Measurements from ENCODE around the gene NHSL1.
A peak's percentile ranks its signal among the peaks of the same experiment; 100 is the strongest.

Gene NHSL1

GRCh38 chr6:138464085-138464484 is 35.2 kb downstream of the NHSL1 start:
- no peak for DNase-seq (ENCODE audit: low spot score)

DNA sequence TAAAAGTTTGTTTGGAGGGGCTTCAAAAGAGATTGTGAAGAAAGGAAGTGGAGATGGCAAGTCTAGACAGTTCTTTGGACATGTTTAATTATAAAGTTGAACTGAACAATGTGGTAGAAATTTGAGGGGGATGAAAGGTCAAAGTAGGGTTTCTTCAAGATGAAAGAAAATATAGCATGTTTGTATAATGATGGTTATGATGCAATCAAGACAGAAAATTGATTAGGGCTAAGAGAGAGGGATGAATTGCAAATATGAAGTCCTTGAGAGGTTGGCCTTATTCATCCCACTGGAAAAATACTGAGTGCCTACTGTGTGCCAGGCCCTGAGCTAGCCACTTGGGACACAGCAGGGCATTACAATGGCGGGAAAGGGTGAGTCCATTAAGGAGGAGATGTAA is 37.6 kb downstream of the NHSL1 start:
- DNase-seq (ENCODE audit: low spot score): no peak

- DNase-seq (ENCODE audit: low spot score): no peak
These were observed 42.9 kb downstream of the NHSL1 start for GRCh38 chr6:138456401-138456790.

DNA sequence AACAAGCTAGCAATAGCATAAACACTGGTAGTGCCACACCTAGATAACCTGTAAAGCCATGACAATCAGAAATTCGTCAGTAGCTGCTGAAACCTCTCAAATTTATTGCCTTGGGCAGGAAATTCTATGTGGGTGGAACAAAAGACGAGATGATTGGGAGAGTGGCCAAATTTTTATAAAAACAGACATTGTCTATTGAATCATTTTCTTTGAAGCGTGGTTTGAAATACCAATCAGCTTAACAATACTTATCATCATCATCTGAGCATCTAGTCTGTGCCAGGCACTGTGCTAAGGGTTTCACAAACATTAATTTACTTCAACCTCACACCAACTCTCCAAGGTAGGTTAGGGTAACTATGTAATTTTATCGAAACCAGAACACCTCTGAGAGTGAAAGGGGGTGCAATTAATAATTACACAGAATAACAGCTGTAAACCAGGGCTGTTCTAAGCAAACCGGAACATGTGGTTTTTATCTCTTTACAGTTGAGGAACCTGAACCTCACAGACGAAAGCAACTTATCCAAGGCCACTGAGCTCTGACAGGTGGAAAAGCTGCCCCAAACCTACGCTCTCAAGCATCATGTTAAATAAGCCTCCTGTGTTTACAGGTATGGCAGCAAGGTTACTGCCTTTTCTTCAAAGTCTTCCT is 43.4 kb downstream of the NHSL1 start:
- no peak for DNase-seq (ENCODE audit: low spot score)

GRCh38 chr6:138454981-138455706 is 44.1 kb downstream of the NHSL1 start:
- no peak for DNase-seq (ENCODE audit: low spot score)

DNA sequence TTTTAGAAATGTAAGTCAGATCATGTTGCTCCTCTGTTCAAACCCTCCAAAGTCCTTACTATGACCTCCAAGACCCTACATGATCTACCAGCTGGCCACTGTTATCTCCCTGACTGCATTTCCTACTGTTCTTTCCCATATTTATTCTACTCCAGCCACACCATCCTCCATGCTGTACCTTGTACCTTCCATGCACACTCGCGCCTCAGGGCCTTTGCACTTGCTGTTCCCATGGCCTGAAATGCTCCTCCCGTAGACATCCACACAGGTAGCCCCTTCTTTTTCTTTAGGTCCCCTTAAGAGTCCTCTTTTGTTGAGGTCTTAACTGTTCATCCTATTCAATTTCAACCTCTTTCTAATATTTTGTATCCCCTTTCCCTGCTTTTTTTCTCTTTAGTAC is 48.3 kb downstream of the NHSL1 start:
- DNase-seq (ENCODE audit: low spot score): no peak

- DNase-seq (ENCODE audit: low spot score): no peak
These were observed 48.8 kb downstream of the NHSL1 start for GRCh38 chr6:138450445-138450844.

DNA sequence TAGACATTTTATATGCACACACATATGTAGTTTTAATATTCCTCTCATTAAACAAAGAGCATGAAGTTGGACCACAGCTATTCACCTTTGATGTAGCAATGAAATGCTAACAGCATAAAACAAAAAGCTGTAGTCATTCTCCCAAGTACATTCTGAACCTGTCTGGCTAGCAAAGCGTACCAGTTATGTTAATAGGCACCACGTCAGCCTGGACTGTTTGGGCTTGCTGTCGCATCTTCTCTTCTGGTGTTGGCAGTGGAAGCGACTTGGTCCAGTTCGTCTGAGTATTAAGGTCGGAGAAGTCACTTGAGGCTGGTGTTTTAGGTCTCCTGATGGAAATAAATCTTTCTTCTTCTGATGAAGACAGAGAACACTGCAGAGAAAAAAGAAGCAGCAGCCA is 52.5 kb downstream of the NHSL1 start:
- no peak for DNase-seq (ENCODE audit: low spot score)

- DNase-seq (ENCODE audit: low spot score): no peak
These were observed 55.3 kb downstream of the NHSL1 start for GRCh38 chr6:138443979-138444378.

GRCh38 chr6:138442663-138443062 is 56.6 kb downstream of the NHSL1 start:
- DNase-seq (ENCODE audit: low spot score): no peak

GRCh38 chr6:138441965-138442364 is 57.3 kb downstream of the NHSL1 start:
- DNase-seq (ENCODE audit: low spot score): no peak

GRCh38 chr6:138440758-138441357 is 58.4 kb downstream of the NHSL1 start:
- DNase-seq (ENCODE audit: low spot score): no peak

- DNase-seq (ENCODE audit: low spot score): no peak
These were observed 59.0 kb downstream of the NHSL1 start for GRCh38 chr6:138440296-138440695.

GRCh38 chr6:138439546-138439945 is 59.7 kb downstream of the NHSL1 start:
- DNase-seq (ENCODE audit: low spot score): no peak

- DNase-seq (ENCODE audit: low spot score): no peak
These were observed 64.4 kb downstream of the NHSL1 start for GRCh38 chr6:138434925-138435324.

DNA sequence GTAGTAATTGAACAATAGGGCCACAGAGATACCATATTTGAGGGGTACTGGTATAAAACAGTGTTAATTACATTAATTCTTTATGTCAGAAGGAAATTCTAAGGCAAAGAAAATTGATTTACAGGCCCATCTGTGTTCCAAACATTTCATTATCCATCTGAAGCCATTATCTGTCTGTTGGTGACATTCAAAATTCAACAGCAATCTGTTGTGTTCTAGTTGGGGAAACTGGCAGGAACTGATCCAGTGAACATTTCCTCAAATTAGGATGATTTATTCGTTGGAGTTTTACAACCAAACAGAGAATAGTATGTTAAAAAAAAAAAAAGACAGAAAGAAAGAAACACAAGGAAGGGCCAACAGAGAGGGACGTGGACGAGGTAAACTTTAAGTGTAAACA is 65.2 kb downstream of the NHSL1 start:
- no peak for DNase-seq (ENCODE audit: low spot score)

DNA sequence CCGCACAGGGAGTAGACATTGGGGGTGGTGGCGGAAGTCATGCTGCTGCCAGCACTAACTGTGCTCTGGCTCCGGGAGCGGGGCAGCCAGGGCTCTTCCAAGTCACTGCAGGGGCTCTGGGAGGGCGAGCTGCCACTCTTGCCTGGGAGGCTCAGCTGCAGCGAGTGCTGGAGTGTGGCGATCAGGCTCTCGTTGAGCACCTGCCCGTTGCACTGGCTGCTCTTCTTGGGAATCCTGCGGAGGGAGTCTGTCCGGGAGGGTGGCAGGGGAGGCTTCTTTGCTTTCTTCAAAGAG is 67.3 kb downstream of the NHSL1 start:
- DNase-seq (ENCODE audit: low spot score): no peak

GRCh38 chr6:138431256-138432062 is 67.8 kb downstream of the NHSL1 start:
- DNase-seq (ENCODE audit: low spot score): no peak

GRCh38 chr6:138430361-138431145 is 68.7 kb downstream of the NHSL1 start:
- DNase-seq (ENCODE audit: low spot score): no peak

- no peak for DNase-seq (ENCODE audit: low spot score)
These were observed 69.5 kb downstream of the NHSL1 start for GRCh38 chr6:138429761-138430160.

- peak; percentile 58 for DNase-seq (ENCODE audit: low spot score)
These were observed 70.2 kb downstream of the NHSL1 start for GRCh38 chr6:138428944-138429598.

DNA sequence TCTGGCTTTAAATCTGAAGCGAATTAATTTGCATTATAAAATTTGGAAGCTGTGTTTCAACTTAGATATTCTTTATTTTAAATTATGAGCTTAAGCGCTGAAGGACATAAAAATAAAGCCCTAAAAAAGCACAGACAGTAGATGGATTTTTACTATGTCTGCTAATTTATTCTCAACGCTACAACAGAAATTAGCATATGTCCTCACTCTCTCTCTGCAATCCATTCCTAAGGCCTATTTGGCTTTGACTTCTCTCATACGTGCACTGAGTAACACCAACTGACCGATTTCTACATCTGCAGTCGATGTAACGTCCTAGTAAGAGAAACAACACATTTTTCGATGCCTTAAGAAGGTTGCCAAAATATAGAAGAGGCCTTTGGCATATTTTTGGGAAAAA is 71.6 kb downstream of the NHSL1 start:
- DNase-seq (ENCODE audit: low spot score): no peak
